Hepatocyte (in vitro differentiated cells): ENCODE data around the gene URB2.

ENCODE experiments used
- EZH2phosphoT487 ChIP-seq: fragments of 200-600 bp; sonication (generic); IDR thresholded peaks from one replicate; pipeline ENCODE4 v1.6.1; 2018; ENCODE audit warnings: antibody characterized with exemption, mild to moderate bottlenecking, low read depth, moderate library complexity; ENCODE audit not compliant: unreplicated experiment, severe bottlenecking
- TF ChIP-seq, protein P1 (sequence below): fragments of 200-600 bp; sonication (generic); IDR thresholded peaks from 2 replicates; pipeline ENCODE4 v1.5.1; 2016; ENCODE audit warnings: antibody characterized with exemption, mild to moderate bottlenecking; ENCODE audit not compliant: poor library complexity

GRCh38 chr1:229643996-229644745, 18.1 kb downstream of the URB2 start:
- TF ChIP-seq, protein P1, sequence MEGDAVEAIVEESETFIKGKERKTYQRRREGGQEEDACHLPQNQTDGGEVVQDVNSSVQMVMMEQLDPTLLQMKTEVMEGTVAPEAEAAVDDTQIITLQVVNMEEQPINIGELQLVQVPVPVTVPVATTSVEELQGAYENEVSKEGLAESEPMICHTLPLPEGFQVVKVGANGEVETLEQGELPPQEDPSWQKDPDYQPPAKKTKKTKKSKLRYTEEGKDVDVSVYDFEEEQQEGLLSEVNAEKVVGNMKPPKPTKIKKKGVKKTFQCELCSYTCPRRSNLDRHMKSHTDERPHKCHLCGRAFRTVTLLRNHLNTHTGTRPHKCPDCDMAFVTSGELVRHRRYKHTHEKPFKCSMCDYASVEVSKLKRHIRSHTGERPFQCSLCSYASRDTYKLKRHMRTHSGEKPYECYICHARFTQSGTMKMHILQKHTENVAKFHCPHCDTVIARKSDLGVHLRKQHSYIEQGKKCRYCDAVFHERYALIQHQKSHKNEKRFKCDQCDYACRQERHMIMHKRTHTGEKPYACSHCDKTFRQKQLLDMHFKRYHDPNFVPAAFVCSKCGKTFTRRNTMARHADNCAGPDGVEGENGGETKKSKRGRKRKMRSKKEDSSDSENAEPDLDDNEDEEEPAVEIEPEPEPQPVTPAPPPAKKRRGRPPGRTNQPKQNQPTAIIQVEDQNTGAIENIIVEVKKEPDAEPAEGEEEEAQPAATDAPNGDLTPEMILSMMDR: no peak
- TF ChIP-seq EZH2phosphoT487: no peak
